ENCODE data around the gene NOTCH3.

NOTCH3 gene

GRCh38 chr19:15244106-15244803 lies 43.5 kb upstream of the NOTCH3 start:
- Histone ChIP-seq H3K9me3 (ENCODE audit: control insufficient read depth, insufficient read depth, low read length) (no peaks in the 10 kb centered on the region), H3K9ac (ENCODE audit: low read depth, low read length) (no peak overlapping the region), H3K36me3 (ENCODE audit: control insufficient read depth, insufficient read depth, low read length) (peaks cover 79% of the 10 kb centered on the region), H3K4me1 (ENCODE audit: control insufficient read depth, insufficient read depth, low read length) (no peaks in the 10 kb centered on the region), H3K27me3 (ENCODE audit: control insufficient read depth, insufficient read depth, low read length) (no peaks in the 10 kb centered on the region), H3K4me3 (ENCODE audit: low read depth, low read length) (no peak overlapping the region)

GRCh38 chr19:15243236-15243957 lies 42.6 kb upstream of the NOTCH3 start:
- peaks cover 79% of the 10 kb centered on the region for H3K36me3 ChIP-seq (ENCODE audit: control insufficient read depth, insufficient read depth, low read length)
- no peak overlapping the region for H3K9ac ChIP-seq (ENCODE audit: low read depth, low read length)
- no peaks in the 10 kb centered on the region for H3K4me1 ChIP-seq (ENCODE audit: control insufficient read depth, insufficient read depth, low read length)
- no peaks in the 10 kb centered on the region for H3K9me3 ChIP-seq (ENCODE audit: control insufficient read depth, insufficient read depth, low read length)
- H3K4me3 ChIP-seq (ENCODE audit: low read depth, low read length): no peak overlapping the region
- H3K27me3 ChIP-seq (ENCODE audit: control insufficient read depth, insufficient read depth, low read length): no peaks in the 10 kb centered on the region

- Histone ChIP-seq H3K9ac (ENCODE audit: low read depth, low read length) (no peak overlapping the region), H3K4me1 (ENCODE audit: control insufficient read depth, insufficient read depth, low read length) (no peaks in the 10 kb centered on the region), H3K4me3 (ENCODE audit: low read depth, low read length) (no peak overlapping the region), H3K9me3 (ENCODE audit: control insufficient read depth, insufficient read depth, low read length) (no peaks in the 10 kb centered on the region), H3K36me3 (ENCODE audit: control insufficient read depth, insufficient read depth, low read length) (peaks cover 75% of the 10 kb centered on the region), H3K27me3 (ENCODE audit: control insufficient read depth, insufficient read depth, low read length) (no peaks in the 10 kb centered on the region)
Observed at GRCh38 chr19:15241259-15241910, 40.6 kb upstream of the NOTCH3 start.

GRCh38 chr19:15240515-15240914 lies 39.7 kb upstream of the NOTCH3 start:
- H3K4me1 ChIP-seq (ENCODE audit: control insufficient read depth, insufficient read depth, low read length): no peaks in the 10 kb centered on the region
- H3K9me3 ChIP-seq (ENCODE audit: control insufficient read depth, insufficient read depth, low read length): no peaks in the 10 kb centered on the region
- H3K36me3 ChIP-seq (ENCODE audit: control insufficient read depth, insufficient read depth, low read length): peaks cover 78% of the 10 kb centered on the region
- no peaks in the 10 kb centered on the region for H3K27me3 ChIP-seq (ENCODE audit: control insufficient read depth, insufficient read depth, low read length)
- H3K4me3 ChIP-seq (ENCODE audit: low read depth, low read length): no peak overlapping the region
- no peak overlapping the region for H3K9ac ChIP-seq (ENCODE audit: low read depth, low read length)

- peaks cover 67% of the 10 kb centered on the region for H3K36me3 ChIP-seq (ENCODE audit: control insufficient read depth, insufficient read depth, low read length)
Observed at GRCh38 chr19:15239337-15239949, 38.6 kb upstream of the NOTCH3 start.

GRCh38 chr19:15238639-15239155 lies 37.9 kb upstream of the NOTCH3 start:
- Histone ChIP-seq H3K27me3 (ENCODE audit: control insufficient read depth, insufficient read depth, low read length) (no peaks in the 10 kb centered on the region), H3K9ac (ENCODE audit: low read depth, low read length) (no peak overlapping the region), H3K9me3 (ENCODE audit: control insufficient read depth, insufficient read depth, low read length) (no peaks in the 10 kb centered on the region), H3K4me1 (ENCODE audit: control insufficient read depth, insufficient read depth, low read length) (no peaks in the 10 kb centered on the region), H3K36me3 (ENCODE audit: control insufficient read depth, insufficient read depth, low read length) (peaks cover 61% of the 10 kb centered on the region), H3K4me3 (ENCODE audit: low read depth, low read length) (no peak overlapping the region)

More at GRCh38 chr19:15239337-15239949, 38.6 kb upstream of the NOTCH3 start:
- Histone ChIP-seq H3K9me3 (ENCODE audit: control insufficient read depth, insufficient read depth, low read length) (no peaks in the 10 kb centered on the region), H3K27me3 (ENCODE audit: control insufficient read depth, insufficient read depth, low read length) (no peaks in the 10 kb centered on the region), H3K4me3 (ENCODE audit: low read depth, low read length) (no peak overlapping the region), H3K4me1 (ENCODE audit: control insufficient read depth, insufficient read depth, low read length) (no peaks in the 10 kb centered on the region), H3K9ac (ENCODE audit: low read depth, low read length) (no peak overlapping the region)

- H3K27me3 ChIP-seq (ENCODE audit: control insufficient read depth, insufficient read depth, low read length): no peaks in the 10 kb centered on the region
- H3K4me1 ChIP-seq (ENCODE audit: control insufficient read depth, insufficient read depth, low read length): no peaks in the 10 kb centered on the region
- no peak overlapping the region for H3K9ac ChIP-seq (ENCODE audit: low read depth, low read length)
- no peaks in the 10 kb centered on the region for H3K9me3 ChIP-seq (ENCODE audit: control insufficient read depth, insufficient read depth, low read length)
- peaks cover 56% of the 10 kb centered on the region for H3K36me3 ChIP-seq (ENCODE audit: control insufficient read depth, insufficient read depth, low read length)
- H3K4me3 ChIP-seq (ENCODE audit: low read depth, low read length): no peak overlapping the region
Observed at GRCh38 chr19:15237759-15238638, 37.2 kb upstream of the NOTCH3 start.

GRCh38 chr19:15236886-15237285 lies 36.1 kb upstream of the NOTCH3 start:
- Histone ChIP-seq H3K9ac (ENCODE audit: low read depth, low read length) (no peak overlapping the region), H3K36me3 (ENCODE audit: control insufficient read depth, insufficient read depth, low read length) (peaks cover 50% of the 10 kb centered on the region), H3K9me3 (ENCODE audit: control insufficient read depth, insufficient read depth, low read length) (no peaks in the 10 kb centered on the region), H3K4me3 (ENCODE audit: low read depth, low read length) (no peak overlapping the region), H3K4me1 (ENCODE audit: control insufficient read depth, insufficient read depth, low read length) (no peaks in the 10 kb centered on the region), H3K27me3 (ENCODE audit: control insufficient read depth, insufficient read depth, low read length) (no peaks in the 10 kb centered on the region)

- H3K4me1 ChIP-seq (ENCODE audit: control insufficient read depth, insufficient read depth, low read length): no peaks in the 10 kb centered on the region
- no peaks in the 10 kb centered on the region for H3K27me3 ChIP-seq (ENCODE audit: control insufficient read depth, insufficient read depth, low read length)
- peaks cover 44% of the 10 kb centered on the region for H3K36me3 ChIP-seq (ENCODE audit: control insufficient read depth, insufficient read depth, low read length)
- H3K9me3 ChIP-seq (ENCODE audit: control insufficient read depth, insufficient read depth, low read length): no peaks in the 10 kb centered on the region
- no peak overlapping the region for H3K4me3 ChIP-seq (ENCODE audit: low read depth, low read length)
- H3K9ac ChIP-seq (ENCODE audit: low read depth, low read length): no peak overlapping the region
Observed at GRCh38 chr19:15235781-15236180, 35.0 kb upstream of the NOTCH3 start.

- Histone ChIP-seq H3K4me1 (ENCODE audit: control insufficient read depth, insufficient read depth, low read length) (no peaks in the 10 kb centered on the region), H3K27me3 (ENCODE audit: control insufficient read depth, insufficient read depth, low read length) (no peaks in the 10 kb centered on the region), H3K9me3 (ENCODE audit: control insufficient read depth, insufficient read depth, low read length) (no peaks in the 10 kb centered on the region), H3K36me3 (ENCODE audit: control insufficient read depth, insufficient read depth, low read length) (peaks cover 37% of the 10 kb centered on the region), H3K9ac (ENCODE audit: low read depth, low read length) (no peak overlapping the region), H3K4me3 (ENCODE audit: low read depth, low read length) (no peak overlapping the region)
Observed at GRCh38 chr19:15234431-15235130, 33.8 kb upstream of the NOTCH3 start.

All from iPS-15b (cell line).